ENCODE data around the gene CCNG1.

DNA sequence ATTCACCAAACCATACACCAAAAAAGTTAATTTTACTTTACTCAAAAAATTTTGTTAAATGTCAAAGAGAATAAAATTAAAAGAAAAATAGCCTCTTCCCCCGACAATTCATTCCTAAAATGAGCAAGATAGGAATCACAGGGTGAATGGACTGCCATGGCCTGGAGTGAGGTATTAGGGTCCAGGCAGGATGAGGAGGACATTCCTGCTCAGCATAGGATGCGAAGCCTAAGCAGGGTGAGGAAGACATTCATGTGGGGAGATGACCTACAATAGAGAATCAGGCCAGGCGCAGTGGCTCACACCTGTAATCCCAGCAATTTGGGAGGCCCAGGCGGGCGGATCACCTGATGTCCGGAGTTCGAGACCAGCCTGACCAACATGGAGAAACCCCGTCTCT is 14.1 kb downstream of the CCNG1 start:
- TF ChIP-seq YY1 (IDR thresholded peaks at IDR 0.05; ENCODE audit: insufficient read depth, insufficient read length) (no peak), ZNF274 (IDR thresholded peaks at IDR 0.05; ENCODE audit: low read depth, low read length) (no peak)

Data from NT2/D1 (cell line).